ENCODE results near the gene ATP5PD.
"Not testable (repeated sequence)": the region's sequence is repeated elsewhere in the genome, so short reads cannot be mapped to it uniquely, and the experiment has no call there.

The ATP5PD gene

GRCh38 chr17:75026650-75027049, 20.1 kb downstream of the ATP5PD start:
- H3K27me3 ChIP-seq (ENCODE audit: control insufficient read depth, insufficient read depth, low read length); H3K4me1 ChIP-seq (ENCODE audit: control insufficient read depth, insufficient read depth, low read length); H3K4me3 ChIP-seq (ENCODE audit: low read length); H3K4me2 ChIP-seq (ENCODE audit: low read length); H3K36me3 ChIP-seq (ENCODE audit: insufficient read depth, low read length); H3K9ac ChIP-seq (ENCODE audit: low read depth, low read length); H3K9me3 ChIP-seq (replicated peaks; ENCODE audit: low read length): not testable (repeated sequence)

- H3K9ac ChIP-seq (ENCODE audit: low read depth, low read length); H3K27me3 ChIP-seq (ENCODE audit: control insufficient read depth, insufficient read depth, low read length); H3K4me3 ChIP-seq (ENCODE audit: low read length); H3K4me2 ChIP-seq (ENCODE audit: low read length); H3K9me3 ChIP-seq (replicated peaks; ENCODE audit: low read length); H3K4me1 ChIP-seq (ENCODE audit: control insufficient read depth, insufficient read depth, low read length): not testable (repeated sequence)
- H3K36me3 ChIP-seq (ENCODE audit: insufficient read depth, low read length), result peaks cover 22% of the 10 kb centered on the region
Observed at GRCh38 chr17:75025398-75025734, 21.4 kb downstream of the ATP5PD start.

- Histone ChIP-seq H3K9me3 (replicated peaks; ENCODE audit: low read length) (no peaks in the 10 kb centered on the region), H3K27me3 (ENCODE audit: control insufficient read depth, insufficient read depth, low read length) (no peaks in the 10 kb centered on the region), H3K4me1 (ENCODE audit: control insufficient read depth, insufficient read depth, low read length) (no peaks in the 10 kb centered on the region), H3K4me2 (ENCODE audit: low read length) (no peak overlapping the region), H3K4me3 (ENCODE audit: low read length) (no peak overlapping the region), H3K36me3 (ENCODE audit: insufficient read depth, low read length) (peaks cover 27% of the 10 kb centered on the region), H3K9ac (ENCODE audit: low read depth, low read length) (no peak overlapping the region)
Observed at GRCh38 chr17:75024686-75025397, 21.9 kb downstream of the ATP5PD start.

- H3K4me3 ChIP-seq (ENCODE audit: low read length), result no peak overlapping the region
- peaks cover 32% of the 10 kb centered on the region for H3K36me3 ChIP-seq (ENCODE audit: insufficient read depth, low read length)
- no peaks in the 10 kb centered on the region for H3K9me3 ChIP-seq (replicated peaks; ENCODE audit: low read length)
- no peak overlapping the region for H3K4me2 ChIP-seq (ENCODE audit: low read length)
- no peaks in the 10 kb centered on the region for H3K27me3 ChIP-seq (ENCODE audit: control insufficient read depth, insufficient read depth, low read length)
- H3K4me1 ChIP-seq (ENCODE audit: control insufficient read depth, insufficient read depth, low read length), result no peaks in the 10 kb centered on the region
- H3K9ac ChIP-seq (ENCODE audit: low read depth, low read length), result no peak overlapping the region
Observed at GRCh38 chr17:75020331-75021110, 26.2 kb downstream of the ATP5PD start.

- peaks cover 32% of the 10 kb centered on the region for H3K36me3 ChIP-seq (ENCODE audit: insufficient read depth, low read length)
Observed at GRCh38 chr17:75019710-75020109, 27.1 kb downstream of the ATP5PD start.

GRCh38 chr17:75019146-75019545, 27.6 kb downstream of the ATP5PD start:
- no peak overlapping the region for H3K4me3 ChIP-seq (ENCODE audit: low read length)
- H3K4me1 ChIP-seq (ENCODE audit: control insufficient read depth, insufficient read depth, low read length), result no peaks in the 10 kb centered on the region
- H3K9ac ChIP-seq (ENCODE audit: low read depth, low read length), result no peak overlapping the region
- H3K9me3 ChIP-seq (replicated peaks; ENCODE audit: low read length), result no peaks in the 10 kb centered on the region
- H3K27me3 ChIP-seq (ENCODE audit: control insufficient read depth, insufficient read depth, low read length), result no peaks in the 10 kb centered on the region
- peaks cover 32% of the 10 kb centered on the region for H3K36me3 ChIP-seq (ENCODE audit: insufficient read depth, low read length)
- H3K4me2 ChIP-seq (ENCODE audit: low read length), result no peak overlapping the region

More at GRCh38 chr17:75019710-75020109, 27.1 kb downstream of the ATP5PD start:
- Histone ChIP-seq H3K4me1 (ENCODE audit: control insufficient read depth, insufficient read depth, low read length) (no peaks in the 10 kb centered on the region), H3K9me3 (replicated peaks; ENCODE audit: low read length) (no peaks in the 10 kb centered on the region), H3K4me3 (ENCODE audit: low read length) (no peak overlapping the region), H3K4me2 (ENCODE audit: low read length) (no peak overlapping the region), H3K27me3 (ENCODE audit: control insufficient read depth, insufficient read depth, low read length) (no peaks in the 10 kb centered on the region), H3K9ac (ENCODE audit: low read depth, low read length) (no peak overlapping the region)

- H3K4me1 ChIP-seq (ENCODE audit: control insufficient read depth, insufficient read depth, low read length), result peaks cover 20% of the 10 kb centered on the region
- no peaks in the 10 kb centered on the region for H3K9me3 ChIP-seq (replicated peaks; ENCODE audit: low read length)
- peak overlapping the region; percentile 88 for H3K9ac ChIP-seq (ENCODE audit: low read depth, low read length)
- no peaks in the 10 kb centered on the region for H3K27me3 ChIP-seq (ENCODE audit: control insufficient read depth, insufficient read depth, low read length)
- peak overlapping the region; percentile 82 for H3K4me3 ChIP-seq (ENCODE audit: low read length)
- peak overlapping the region; percentile 85 for H3K4me2 ChIP-seq (ENCODE audit: low read length)
- no peaks in the 10 kb centered on the region for H3K36me3 ChIP-seq (ENCODE audit: insufficient read depth, low read length)
Observed at GRCh38 chr17:75013092-75013559, 33.6 kb downstream of the ATP5PD start.

- Histone ChIP-seq H3K4me3 (ENCODE audit: low read length) (peak within 1 kb of the TSS; percentile 82), H3K4me2 (ENCODE audit: low read length) (peak within 1 kb of the TSS; percentile 85), H3K9me3 (replicated peaks; ENCODE audit: low read length) (no peaks in the 10 kb centered on the region), H3K4me1 (ENCODE audit: control insufficient read depth, insufficient read depth, low read length) (peaks cover 20% of the 10 kb centered on the region), H3K36me3 (ENCODE audit: insufficient read depth, low read length) (no peaks in the 10 kb centered on the region), H3K9ac (ENCODE audit: low read depth, low read length) (peak within 1 kb of the TSS; percentile 88), H3K27me3 (ENCODE audit: control insufficient read depth, insufficient read depth, low read length) (no peaks in the 10 kb centered on the region)
Observed at GRCh38 chr17:75012346-75013091, 34.2 kb downstream of the ATP5PD start, which contains the start of gene MRPL58. Gene MRPL58 (plus strand): TSS chr17:75012670. CDS start chr17:75012687, 17 bp downstream.

- Histone ChIP-seq H3K9ac (ENCODE audit: low read depth, low read length) (peak overlapping the region; percentile 88), H3K4me1 (ENCODE audit: control insufficient read depth, insufficient read depth, low read length) (peaks cover 20% of the 10 kb centered on the region), H3K27me3 (ENCODE audit: control insufficient read depth, insufficient read depth, low read length) (no peaks in the 10 kb centered on the region), H3K4me2 (ENCODE audit: low read length) (peak overlapping the region; percentile 85), H3K36me3 (ENCODE audit: insufficient read depth, low read length) (no peaks in the 10 kb centered on the region), H3K4me3 (ENCODE audit: low read length) (peak overlapping the region; percentile 82), H3K9me3 (replicated peaks; ENCODE audit: low read length) (no peaks in the 10 kb centered on the region)
Observed at GRCh38 chr17:75012096-75012345, 34.7 kb downstream of the ATP5PD start.

GRCh38 chr17:75011401-75012095, 35.2 kb downstream of the ATP5PD start:
- Histone ChIP-seq H3K9me3 (replicated peaks; ENCODE audit: low read length) (no peaks in the 10 kb centered on the region), H3K36me3 (ENCODE audit: insufficient read depth, low read length) (peaks cover under 1% of the 10 kb centered on the region), H3K9ac (ENCODE audit: low read depth, low read length) (peak overlapping the region; percentile 88), H3K4me2 (ENCODE audit: low read length) (peak overlapping the region; percentile 85), H3K27me3 (ENCODE audit: control insufficient read depth, insufficient read depth, low read length) (no peaks in the 10 kb centered on the region), H3K4me1 (ENCODE audit: control insufficient read depth, insufficient read depth, low read length) (peaks cover 20% of the 10 kb centered on the region), H3K4me3 (ENCODE audit: low read length) (peak overlapping the region; percentile 82)
